Measurements from ENCODE around the gene EMC7.
A peak's percentile ranks its signal among the peaks of the same experiment; 100 is the strongest.

The EMC7 gene

DNA sequence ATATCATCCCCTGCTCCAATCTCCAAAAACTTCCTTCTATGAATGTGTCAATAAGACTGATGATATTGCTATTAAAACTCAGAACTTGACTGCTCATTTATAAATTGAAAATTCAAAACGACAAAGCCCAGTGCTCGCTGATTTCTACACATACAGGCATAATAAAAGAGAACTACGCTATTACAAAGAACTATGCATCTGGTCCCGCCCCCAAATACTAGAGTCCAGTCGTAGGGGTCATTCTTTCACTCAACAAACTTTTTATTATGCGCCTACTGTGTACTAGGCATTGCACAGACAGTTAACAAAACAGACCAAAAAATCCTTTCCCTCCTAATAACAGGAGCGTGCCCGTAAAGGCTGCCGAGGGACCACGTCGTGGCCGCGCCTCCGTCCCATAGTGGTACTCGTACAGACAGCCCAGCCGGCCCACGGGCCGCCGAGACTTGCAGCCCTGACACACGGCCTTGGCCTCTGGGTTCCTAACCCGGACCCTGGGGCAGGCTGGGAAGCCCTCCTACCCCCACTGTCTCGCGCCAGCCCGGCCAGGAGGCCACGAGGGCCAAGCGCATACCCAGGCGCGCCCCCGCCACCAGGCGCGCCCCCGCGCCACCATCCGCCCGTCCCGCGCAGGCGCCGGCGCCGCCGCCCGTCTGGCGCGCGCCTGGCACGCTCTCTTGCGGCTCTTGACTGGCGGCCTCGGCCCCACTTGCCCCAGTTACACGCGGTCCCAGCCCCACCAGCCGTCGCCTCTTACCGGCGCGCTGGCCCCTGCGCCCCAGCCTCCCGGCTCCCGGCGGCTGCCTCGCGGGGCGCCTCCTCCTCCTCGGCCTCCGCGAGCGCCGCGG is 63.4 kb downstream of the EMC7 start:
- DNase-seq, result peak; percentile 37
